HG03354 (cell line): ENCODE measurements around the gene KCNT2.
"Not testable (repeated sequence)": the region's sequence is repeated elsewhere in the genome, so short reads cannot be mapped to it uniquely, and the experiment has no call there.

ENCODE experiments used
- ATAC-seq: cut with Tn5 transposase; IDR thresholded peaks from one replicate; pipeline ENCODE4 v1.9.1; 2021; ENCODE audit warnings: mild to moderate bottlenecking; ENCODE audit not compliant: unreplicated experiment, poor library complexity, severe bottlenecking

Gene KCNT2

DNA sequence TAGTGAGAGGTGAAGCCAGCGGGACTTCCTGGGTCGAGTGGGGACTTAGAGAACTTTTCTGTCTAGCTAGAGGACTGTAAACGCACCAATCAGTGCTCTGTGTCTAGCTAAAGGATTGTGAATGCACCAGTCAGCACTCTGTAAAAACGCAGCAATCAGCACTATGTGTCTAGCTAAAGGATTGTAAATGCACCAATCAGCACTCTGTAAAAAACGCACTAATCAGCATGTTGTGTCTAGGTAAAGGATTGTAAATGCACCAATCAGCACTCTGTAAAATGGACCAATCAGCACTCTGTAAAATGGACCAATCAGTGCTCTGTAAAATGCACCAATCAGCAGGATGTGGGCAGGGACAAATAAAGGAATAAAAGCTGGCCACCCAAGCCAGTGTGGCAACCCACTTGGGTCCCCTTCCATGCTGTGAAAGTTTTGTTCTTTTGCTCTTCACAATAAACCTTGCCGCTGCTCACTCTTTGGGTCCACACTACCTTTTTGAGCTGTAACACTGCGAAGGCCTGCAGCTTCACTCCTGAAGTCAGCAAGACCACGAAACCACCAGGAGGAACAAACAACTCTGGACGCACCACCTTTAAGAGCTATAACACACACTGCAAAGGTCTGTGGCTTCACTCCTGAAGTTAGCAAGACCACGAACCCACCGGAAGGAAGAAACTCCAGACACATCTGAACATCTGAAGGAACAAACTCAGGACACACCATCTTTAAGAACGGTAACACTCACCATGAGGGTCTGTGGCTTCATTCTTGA, 85.5 kb downstream of the KCNT2 start:
- not testable (repeated sequence) for ATAC-seq

DNA sequence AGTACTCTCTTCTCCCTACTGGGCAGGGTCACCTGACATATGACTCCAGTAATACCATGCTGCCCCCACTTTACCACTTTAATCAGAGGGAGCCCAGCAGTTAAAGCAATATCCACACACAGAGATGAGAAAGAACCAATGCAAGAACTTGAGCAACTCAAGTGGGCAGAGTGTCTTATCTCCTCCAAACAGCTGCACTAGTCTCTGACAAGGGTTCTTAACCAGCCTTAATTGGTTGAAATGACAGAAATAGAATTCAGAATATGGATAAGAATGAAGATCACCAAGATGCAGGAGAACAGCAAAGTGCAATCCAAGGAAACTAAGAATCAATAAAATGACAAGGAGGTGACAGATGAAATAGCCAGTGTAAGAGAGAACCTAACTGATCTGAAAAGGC, 91.0 kb downstream of the KCNT2 start:
- ATAC-seq: no peak

DNA sequence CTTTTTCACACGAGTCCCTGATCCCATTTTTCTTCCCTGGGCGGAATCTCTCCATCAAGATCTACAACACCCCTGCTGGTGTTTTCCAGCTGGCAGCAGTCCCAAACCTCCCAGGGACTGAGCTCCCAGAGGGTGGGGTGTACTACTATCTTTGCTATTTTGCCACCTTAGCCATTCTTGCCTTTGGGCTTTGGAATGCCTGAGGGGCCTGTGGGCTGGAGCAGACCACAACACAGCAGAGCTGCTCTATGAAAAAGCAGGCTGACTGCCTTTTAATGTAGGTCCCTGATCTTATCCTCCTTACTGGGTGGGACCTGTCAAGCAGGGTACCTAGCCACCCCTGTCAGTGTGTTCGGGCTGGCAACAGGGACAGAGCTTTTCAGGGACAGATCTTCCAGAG, 91.9 kb downstream of the KCNT2 start:
- no peak for ATAC-seq

DNA sequence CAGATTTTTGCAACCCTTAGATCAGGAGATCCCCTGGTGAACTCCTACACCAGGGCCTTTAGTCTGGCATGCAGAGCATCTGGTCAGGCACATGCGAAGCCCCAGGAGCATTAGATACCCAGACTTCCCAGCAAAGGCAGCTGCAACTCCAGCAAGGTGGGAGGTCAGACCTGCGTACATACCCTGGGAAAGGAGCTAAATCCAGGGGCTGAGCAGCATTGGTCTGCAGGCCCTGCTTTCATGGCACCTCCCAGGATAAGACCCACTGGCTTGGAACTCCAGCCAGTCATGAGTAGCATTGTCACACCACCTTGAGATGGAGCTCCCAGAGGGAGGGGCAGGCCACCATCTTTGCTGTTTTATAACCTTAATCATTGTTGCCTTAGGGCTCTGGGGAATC, 92.3 kb downstream of the KCNT2 start:
- ATAC-seq: no peak

DNA sequence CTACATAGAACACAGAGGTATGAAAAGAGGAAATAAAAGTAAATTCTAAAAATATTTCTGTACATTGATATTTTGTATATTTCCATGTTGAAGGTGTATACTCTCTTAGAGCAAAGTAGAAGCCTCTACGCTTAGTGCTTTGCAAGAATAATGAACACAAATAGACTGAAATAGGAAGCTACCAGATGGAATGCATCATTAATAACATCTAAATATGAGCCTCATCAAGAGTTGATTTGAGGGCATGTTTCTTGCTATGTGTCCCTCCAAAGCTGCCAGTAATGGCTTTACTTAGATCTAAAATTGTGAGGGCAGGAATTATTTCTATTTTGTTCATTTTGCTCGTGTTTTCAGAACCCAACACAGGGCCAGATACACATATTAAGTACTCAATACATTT, 94.4 kb downstream of the KCNT2 start:
- ATAC-seq: no peak

DNA sequence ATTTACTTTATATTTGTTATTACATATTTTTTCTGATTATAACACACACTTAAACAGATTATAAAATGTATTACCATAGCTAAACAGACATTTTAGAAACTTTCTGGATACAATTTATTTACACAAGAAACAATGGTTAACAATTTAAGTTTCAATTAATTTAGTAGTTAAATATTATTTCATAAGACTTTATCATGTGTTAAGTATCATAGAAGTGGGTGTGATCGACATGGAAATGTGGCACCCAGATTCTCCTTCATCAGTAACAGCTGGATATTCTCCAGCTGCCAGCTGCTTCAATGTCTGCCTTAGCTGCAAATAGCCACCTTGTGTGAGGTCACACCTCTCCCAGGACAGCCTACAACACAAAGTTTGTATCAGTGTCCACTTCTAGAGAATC, 97.8 kb downstream of the KCNT2 start:
- no peak for ATAC-seq

DNA sequence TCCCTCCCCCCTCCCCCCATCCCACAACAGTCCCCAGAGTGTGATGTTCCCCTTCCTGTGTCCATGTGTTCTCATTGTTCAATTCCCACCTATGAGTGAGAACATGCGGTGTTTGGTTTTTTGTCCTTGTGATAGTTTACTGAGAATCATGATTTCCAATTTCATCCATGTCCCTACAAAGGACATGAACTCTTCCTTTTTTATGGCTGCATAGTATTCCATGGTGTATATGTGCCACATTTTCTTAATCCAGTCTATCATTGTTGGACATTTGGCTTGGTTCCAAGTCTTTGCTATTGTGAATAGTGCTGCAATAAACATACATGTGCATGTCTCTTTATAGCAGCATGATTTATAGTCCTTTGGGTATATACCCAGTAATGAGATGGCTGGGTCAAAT, 104.0 kb downstream of the KCNT2 start:
- not testable (repeated sequence) for ATAC-seq

DNA sequence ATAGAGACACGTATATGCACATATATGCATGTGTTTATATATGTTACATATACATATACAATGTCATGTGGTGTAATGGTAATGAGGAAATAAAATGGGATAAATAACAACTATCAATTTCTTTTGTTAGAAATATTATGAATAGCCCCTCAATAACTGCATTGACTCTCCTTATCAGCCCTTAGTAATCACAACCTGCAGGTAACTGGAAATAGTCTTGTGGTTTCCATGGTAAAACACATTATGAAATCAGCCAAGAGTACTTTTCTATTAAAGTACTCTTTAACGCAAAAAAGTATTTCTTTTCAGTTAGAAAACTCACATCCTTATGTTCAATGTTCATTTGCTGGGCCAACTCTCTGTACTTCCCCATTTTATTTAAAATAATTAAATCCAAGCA, 105.8 kb downstream of the KCNT2 start:
- no peak for ATAC-seq

DNA sequence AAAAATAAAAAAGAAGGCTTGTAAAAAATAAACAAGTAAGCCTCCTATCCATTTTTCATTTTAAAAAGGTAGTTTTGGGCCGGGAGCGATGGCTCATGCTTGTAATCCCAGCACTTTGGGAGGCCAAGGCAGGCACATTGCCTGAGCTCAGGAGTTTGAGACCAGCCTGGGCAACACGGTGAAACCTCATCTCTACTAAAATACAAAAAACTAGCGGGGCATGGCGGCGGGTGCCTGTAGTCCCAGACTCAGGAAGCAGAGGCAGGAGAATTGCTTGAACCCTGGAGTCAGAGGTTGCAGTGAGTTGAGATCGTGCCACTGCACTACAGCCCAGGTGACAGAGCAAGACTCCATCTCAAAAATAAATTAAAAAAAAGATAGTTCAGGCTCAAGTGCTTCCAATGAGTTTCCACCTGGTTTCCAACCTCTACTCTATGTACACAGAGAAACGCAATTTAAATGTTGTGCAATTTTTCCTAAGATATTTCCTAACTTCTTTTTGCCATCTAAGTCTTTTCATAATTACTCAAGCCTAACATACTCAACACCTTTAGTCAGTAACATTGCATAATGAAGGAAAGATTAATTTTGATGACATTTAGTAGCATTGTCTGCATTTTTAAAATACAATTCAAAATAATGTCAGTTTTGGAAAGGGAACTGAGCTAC, 106.3 kb downstream of the KCNT2 start:
- ATAC-seq: no peak

DNA sequence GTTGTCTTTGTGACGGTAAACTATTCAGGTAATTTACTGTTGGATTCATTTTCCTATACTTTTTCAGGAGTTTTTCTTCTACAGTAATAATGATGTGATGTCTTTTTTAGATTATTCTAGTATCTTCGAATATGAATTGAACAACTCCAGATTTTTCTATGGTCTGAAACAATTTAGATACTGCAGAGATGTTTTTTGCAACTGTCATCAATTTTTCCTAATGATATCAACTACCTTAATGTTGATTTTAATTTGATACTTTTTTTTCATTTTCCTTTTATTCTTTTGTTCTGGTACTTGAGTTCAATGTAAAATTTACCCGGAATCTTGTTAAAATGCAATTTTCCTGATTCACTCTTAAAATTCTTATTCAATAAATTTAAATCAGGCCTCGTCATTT, 110.4 kb downstream of the KCNT2 start:
- ATAC-seq: no peak

DNA sequence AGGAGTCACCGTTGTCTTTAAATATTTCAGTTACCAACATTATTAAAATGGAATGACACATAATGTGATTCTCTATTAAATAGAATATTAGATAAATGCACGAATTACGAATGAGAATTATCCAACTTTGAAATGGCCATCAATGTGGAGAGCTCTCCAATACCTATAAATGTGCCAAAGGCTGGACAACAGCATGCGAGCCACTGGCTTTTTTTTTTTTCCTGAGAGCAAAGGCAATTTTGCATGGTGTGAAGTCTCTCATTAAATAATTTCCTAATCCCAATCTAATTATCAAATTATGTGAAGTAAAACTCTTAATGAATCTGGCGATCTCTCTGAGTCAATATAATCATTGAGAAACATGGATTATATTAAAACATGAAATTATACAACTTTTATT, 113.5 kb downstream of the KCNT2 start:
- no peak for ATAC-seq

DNA sequence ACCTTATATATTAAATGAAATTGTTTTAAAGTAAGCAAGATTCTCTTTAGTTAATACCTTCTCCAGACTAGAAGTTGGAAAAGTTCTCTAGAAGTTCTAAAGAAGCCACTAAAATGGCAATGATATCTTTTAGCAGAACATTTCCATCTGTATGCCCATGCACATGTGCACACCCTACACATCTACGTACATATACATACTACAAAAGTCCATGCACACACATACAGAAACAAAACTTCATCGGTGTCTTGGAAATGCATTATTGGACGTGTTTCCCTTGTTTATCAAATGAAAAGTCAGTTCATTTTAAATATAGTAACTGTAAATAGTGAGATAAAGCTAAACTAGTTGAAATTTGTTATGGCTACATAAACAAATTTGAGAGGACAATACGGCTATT, 114.4 kb downstream of the KCNT2 start:
- ATAC-seq: no peak

DNA sequence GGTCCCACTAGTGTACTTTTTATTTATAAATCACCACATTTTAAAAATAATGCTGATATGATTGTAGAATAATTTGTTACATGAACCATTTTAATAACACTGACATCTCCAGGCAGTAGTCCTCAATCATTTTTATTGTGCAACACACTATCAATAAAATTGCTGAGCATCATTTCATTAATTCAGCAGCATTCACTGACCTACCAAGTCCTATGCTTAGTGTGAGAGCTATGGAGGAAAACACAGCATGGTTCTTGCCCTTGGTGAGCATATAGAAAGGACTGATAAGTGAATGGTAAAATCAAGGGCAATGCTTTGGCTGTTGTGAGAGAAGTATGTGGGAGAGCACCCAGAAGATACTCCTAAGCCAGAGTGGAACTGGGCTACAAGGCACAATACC, 119.7 kb downstream of the KCNT2 start:
- no peak for ATAC-seq

DNA sequence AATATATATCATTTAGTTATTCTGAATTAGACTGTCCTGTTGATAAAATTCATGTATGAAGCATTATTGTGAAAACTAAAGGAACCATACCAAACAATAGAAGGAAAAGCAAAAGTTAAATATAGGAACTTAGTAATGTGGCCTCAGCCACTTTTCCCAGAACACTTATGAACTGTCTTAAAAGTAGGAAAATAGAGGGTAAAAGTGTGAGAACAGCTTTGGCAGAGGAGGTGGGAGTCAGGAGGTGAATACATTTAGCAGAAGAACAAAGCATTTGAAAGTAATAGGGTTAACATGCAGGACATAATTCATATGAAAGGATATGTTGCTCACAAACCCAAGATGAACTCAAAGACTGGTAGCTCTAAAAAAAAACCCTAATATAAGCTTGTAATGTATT, 121.9 kb downstream of the KCNT2 start:
- ATAC-seq: no peak

DNA sequence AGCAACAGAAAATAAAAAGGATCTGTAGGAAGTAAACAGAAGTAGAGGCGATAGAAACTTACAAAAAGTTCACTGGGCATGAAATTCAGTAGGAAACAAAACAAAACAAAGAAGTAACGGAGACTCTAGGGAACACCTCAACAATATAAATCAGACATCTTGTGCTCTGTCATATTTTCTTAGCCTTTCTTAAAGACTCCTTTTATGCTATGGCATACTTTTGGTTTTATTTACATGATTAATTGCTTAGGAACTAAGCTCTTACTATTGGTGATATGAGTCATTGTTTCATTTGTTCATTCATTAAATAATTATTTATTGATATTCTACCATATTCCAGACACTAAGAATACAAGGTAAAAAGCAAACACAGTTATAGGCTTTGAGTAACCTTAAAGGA, 126.6 kb downstream of the KCNT2 start:
- no peak for ATAC-seq

DNA sequence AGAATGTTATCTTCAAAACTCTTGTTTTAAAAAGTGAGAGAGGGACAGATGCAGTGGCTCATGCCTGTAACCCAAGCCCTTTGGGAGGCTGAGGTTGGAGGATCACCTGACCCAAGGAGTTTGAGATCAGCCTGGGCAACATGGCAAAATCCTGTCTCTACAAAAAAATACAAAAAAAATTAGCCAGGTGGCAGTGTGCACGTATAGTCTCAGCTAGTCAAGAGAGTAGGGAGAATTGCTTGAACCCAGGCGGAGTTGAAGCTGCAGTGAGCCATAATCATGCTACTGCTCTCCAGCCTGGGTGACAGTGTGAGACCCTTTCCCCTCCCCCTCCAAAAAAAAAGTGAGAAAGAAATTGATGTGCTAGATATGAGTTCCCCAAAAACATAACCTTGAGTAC, 131.0 kb downstream of the KCNT2 start:
- no peak for ATAC-seq

DNA sequence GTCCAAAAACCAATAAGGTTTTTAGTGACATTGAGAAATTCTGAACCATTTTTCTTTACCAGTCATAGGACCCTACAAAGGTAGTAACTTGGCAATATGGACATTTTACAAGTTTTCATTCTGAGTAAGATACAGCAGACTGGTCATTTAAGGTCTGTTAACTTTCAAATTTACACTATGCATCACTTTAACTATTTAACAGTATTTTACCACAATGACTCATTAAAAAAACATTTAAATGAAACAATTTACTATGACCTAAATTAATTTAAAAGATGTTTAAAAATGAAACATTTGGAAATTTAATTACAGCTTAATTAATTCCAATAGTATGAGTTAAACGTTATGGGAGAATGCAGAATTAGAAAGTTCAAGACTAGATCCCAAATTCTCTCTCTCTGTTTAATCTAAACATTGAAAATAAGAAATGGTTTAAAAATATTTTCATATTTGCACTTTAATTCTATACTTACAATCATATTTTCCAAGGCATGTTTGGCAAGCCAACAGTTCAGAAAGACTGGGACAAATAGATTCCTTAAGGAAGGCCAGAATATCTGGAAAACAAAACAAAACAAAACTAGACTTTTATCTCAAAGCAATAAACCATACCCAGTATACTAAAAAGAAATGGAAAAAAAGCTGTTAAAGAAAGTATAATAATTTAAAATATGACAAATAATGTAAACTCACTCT, 140.9 kb downstream of the KCNT2 start:
- no peak for ATAC-seq

DNA sequence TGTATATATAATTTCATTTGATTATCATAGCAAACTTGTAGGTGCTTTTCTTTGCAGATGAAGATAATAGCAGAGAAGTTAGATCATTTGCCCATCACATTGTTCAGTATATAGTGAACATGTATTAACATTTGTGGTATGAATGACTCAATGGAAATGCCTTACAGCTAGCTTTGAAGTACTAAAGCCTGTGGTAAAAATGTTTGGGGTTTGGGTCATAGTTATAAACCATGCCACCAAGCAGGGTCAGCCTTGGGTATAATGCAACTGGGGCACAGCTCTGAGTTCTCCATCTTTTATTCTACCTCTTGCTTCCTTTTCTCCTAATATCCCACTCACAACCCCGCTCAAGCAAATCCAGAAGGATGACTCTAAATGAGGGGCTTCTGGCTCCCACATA, 141.6 kb downstream of the KCNT2 start:
- no peak for ATAC-seq

DNA sequence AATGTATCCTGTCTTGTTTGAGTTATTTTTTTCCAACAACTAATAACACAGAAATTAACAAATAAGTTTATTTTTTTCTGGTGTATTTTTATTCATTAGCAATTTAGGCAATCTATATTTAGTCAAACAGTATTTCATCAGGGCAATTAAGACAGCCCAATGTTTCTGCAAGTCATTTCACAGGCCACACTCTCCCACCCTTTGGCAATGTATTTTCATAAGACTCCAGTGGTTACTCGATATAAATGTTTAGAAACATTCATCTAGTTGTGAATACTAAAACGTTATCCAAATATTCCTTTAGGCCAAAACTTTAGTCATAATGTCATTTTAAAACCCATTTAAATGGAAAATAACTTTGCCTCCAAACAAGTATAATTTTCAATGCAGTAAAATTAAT, 142.1 kb downstream of the KCNT2 start:
- ATAC-seq: no peak

DNA sequence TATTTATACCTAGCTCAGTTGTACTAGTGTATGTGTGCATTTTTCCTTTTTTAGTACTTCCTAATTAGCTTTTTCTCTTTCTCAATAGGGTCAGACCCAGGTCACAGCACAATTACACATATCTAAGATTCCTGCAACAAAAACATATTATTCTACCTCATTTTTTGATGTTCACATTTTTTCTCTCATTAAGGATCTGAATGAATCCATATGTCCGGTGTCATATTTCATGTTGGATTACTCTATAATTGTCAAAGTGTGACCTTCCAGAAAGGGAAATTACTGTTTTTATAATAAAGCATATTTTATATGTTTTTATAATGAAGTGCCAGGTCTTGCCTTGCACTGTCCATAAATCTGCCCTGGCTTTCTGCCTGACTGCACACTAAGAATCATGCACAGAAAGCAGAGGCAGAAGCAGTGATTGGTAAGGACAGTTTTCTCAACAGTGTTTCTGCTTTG, 143.7 kb downstream of the KCNT2 start:
- ATAC-seq: no peak

DNA sequence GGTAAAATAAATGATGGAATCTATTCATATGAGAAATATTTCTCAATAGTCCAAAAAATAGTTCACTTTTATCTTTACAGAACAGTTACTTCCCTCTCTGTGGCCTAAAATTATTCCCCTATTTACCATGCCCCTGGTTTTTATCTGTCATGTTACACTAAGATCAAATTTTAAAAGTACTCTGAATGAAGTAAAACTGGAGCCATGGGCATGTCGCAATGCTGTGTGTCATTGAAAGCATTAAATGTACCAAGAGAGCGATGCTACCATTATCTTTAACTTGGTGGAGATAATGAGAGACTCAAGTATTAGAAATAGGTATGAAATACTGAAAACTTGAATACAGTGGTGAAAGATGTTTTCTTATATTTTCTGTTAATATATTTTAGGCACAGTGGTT, 146.2 kb downstream of the KCNT2 start:
- no peak for ATAC-seq
